ENCODE results near the gene BCL7A.

GRCh38 chr12:122088179-122088810 is 66.6 kb downstream of the BCL7A start:
- TF ChIP-seq CTCF (conservative IDR thresholded peaks at IDR 0.05; ENCODE audit: low read depth in 2 of 2), result no peak
- TF ChIP-seq EZH2 (IDR thresholded peaks at IDR 0.05; ENCODE audit: low read depth, unreplicated experiment), result no peak
- TF ChIP-seq ETS1 (IDR thresholded peaks at IDR 0.05), result no peak
- no peak for TF ChIP-seq EZH2phosphoT487 (IDR thresholded peaks at IDR 0.05; ENCODE audit: unreplicated experiment)
- no peak for TF ChIP-seq REST (IDR thresholded peaks at IDR 0.05; ENCODE audit: unreplicated experiment)
- TF ChIP-seq POLR2AphosphoS5 (IDR thresholded peaks at IDR 0.05; ENCODE audit: low read depth), result no peak
- no peak for TF ChIP-seq CREB1 (CRISPR knock-in tag; IDR thresholded peaks at IDR 0.05; ENCODE audit: low read depth)
- no peak for TF ChIP-seq STAT1 (IDR thresholded peaks at IDR 0.05; ENCODE audit: unreplicated experiment)
- TF ChIP-seq ZNF114 (CRISPR knock-in tag; IDR thresholded peaks at IDR 0.05), result no peak
- no peak for TF ChIP-seq JUNB (IDR thresholded peaks at IDR 0.05; ENCODE audit: unreplicated experiment)
- no peak for TF ChIP-seq ZNF331 (CRISPR knock-in tag; IDR thresholded peaks at IDR 0.05; ENCODE audit: low read depth)
